SIG-M5 (cell line): ENCODE results near the gene NFASC.

Source experiments
- DNase-seq: peaks from one replicate; lab custom pipeline; 2025; lab: John Stamatoyannopoulos, UW

Gene NFASC

GRCh38 chr1:204859861-204860267 lies 10.8 kb upstream of the NFASC start:
- DNase-seq, result no peak

GRCh38 chr1:204863024-204863423 lies 7.6 kb upstream of the NFASC start:
- DNase-seq, result no peak

- no peak for DNase-seq
Measured at GRCh38 chr1:204863730-204864129, 6.9 kb upstream of the NFASC start.

GRCh38 chr1:204866051-204866596 lies 4.5 kb upstream of the NFASC start:
- DNase-seq, result no peak

GRCh38 chr1:204867203-204867602 lies 3.5 kb upstream of the NFASC start:
- no peak for DNase-seq

- no peak for DNase-seq
Measured at GRCh38 chr1:204867666-204868339, 2.9 kb upstream of the NFASC start.

- DNase-seq, result no peak
Measured at GRCh38 chr1:204868340-204868700, 2.3 kb upstream of the NFASC start.

GRCh38 chr1:204869097-204869496 lies 1.6 kb upstream of the NFASC start:
- DNase-seq, result no peak

GRCh38 chr1:204871405-204872037 lies 859 bp downstream of the NFASC start:
- no peak for DNase-seq

GRCh38 chr1:204872262-204872881 lies 1.7 kb downstream of the NFASC start:
- DNase-seq, result no peak

GRCh38 chr1:204873176-204873575 lies 2.5 kb downstream of the NFASC start:
- DNase-seq, result no peak

GRCh38 chr1:204873714-204874113 lies 3.1 kb downstream of the NFASC start:
- no peak for DNase-seq

GRCh38 chr1:204874274-204874673 lies 3.6 kb downstream of the NFASC start:
- DNase-seq, result no peak

- DNase-seq, result no peak
Measured at GRCh38 chr1:204875255-204875654, 4.6 kb downstream of the NFASC start.

- DNase-seq, result no peak
Measured at GRCh38 chr1:204878621-204879234, 8.1 kb downstream of the NFASC start.

GRCh38 chr1:204879351-204879750 lies 8.7 kb downstream of the NFASC start:
- DNase-seq, result no peak

GRCh38 chr1:204880906-204881305 lies 10.2 kb downstream of the NFASC start:
- DNase-seq, result no peak

GRCh38 chr1:204882479-204882878 lies 11.8 kb downstream of the NFASC start:
- DNase-seq, result no peak

GRCh38 chr1:204883405-204883804 lies 12.7 kb downstream of the NFASC start:
- DNase-seq, result no peak

- DNase-seq, result no peak
Measured at GRCh38 chr1:204885288-204885711, 14.6 kb downstream of the NFASC start.

- no peak for DNase-seq
Measured at GRCh38 chr1:204885790-204886189, 15.1 kb downstream of the NFASC start.

GRCh38 chr1:204887846-204888245 lies 17.2 kb downstream of the NFASC start:
- DNase-seq, result no peak

- DNase-seq, result no peak
Measured at GRCh38 chr1:204888294-204888693, 17.6 kb downstream of the NFASC start.
